HepG2 (cell line): Measurements from ENCODE around the gene EARS2. TPM values are rescaled to one million over a fixed set of nuclear protein-coding genes. Genes with fewer than 3 reads are reported as not detected.
A peak's percentile ranks its signal among the peaks of the same experiment; 100 is the strongest.

Source experiments
- CREB3 ChIP-seq: sonication (generic); formaldehyde crosslinking; IDR thresholded peaks from 2 replicates; pipeline ENCODE4 v1.5.0; 2020; ENCODE audit warnings: missing genetic modification reagents
- ETV5 ChIP-seq: IDR thresholded peaks from 2 replicates; pipeline ENCODE4 v1.6.1; 2018; ENCODE audit warnings: missing biosample characterization, missing genetic modification reagents, inconsistent platforms, borderline replicate concordance
- FOXO1 ChIP-seq: sonication (generic); formaldehyde crosslinking; IDR thresholded peaks from 2 replicates; pipeline ENCODE4 v1.4.0; 2020; ENCODE audit warnings: missing genetic modification reagents
- HOXD1 ChIP-seq: sonication (generic); formaldehyde crosslinking; IDR thresholded peaks from 2 replicates; pipeline ENCODE4 v1.5.0; 2020; ENCODE audit warnings: missing genetic modification reagents
- KLF11 ChIP-seq: IDR thresholded peaks from 2 replicates; pipeline ENCODE4 v1.6.1; 2016; ENCODE audit warnings: missing compliant biosample characterization
- KLF16 ChIP-seq, 2 experiments: sonication (generic) in 1 of 2; formaldehyde crosslinking in 1 of 2; IDR thresholded peaks; 2 replicates each; pipeline versions ENCODE4 v1.6.1 to v1.8.0; 2016 to 2023; ENCODE audit warnings: missing genetic modification reagents in 2 of 2, missing compliant biosample characterization in 1 of 2
- PCBP1 ChIP-seq: fragments of 200-400 bp; formaldehyde crosslinking; IDR thresholded peaks from 2 replicates; pipeline ENCODE4 v1.6.1; 2017; ENCODE audit warnings: mild to moderate bottlenecking, low read depth, low read length, borderline replicate concordance
- POGZ ChIP-seq: sonication (generic); formaldehyde crosslinking; IDR thresholded peaks from 2 replicates; pipeline ENCODE4 v1.4.0; 2020; ENCODE audit warnings: mild to moderate bottlenecking, missing genetic modification reagents
- RARG ChIP-seq: sonication (generic); formaldehyde crosslinking; IDR thresholded peaks from 2 replicates; pipeline ENCODE4 v1.4.0; 2020; ENCODE audit warnings: low read depth, mild to moderate bottlenecking, missing genetic modification reagents
- RBM39 ChIP-seq: fragments of 200-400 bp; formaldehyde crosslinking; IDR thresholded peaks from one replicate; pipeline ENCODE4 v1.6.1; 2018; ENCODE audit warnings: antibody characterized with exemption, mild to moderate bottlenecking, low read depth, low read length; ENCODE audit not compliant: poor library complexity, severe bottlenecking
- REST ChIP-seq, 2 experiments: IDR thresholded peaks; 2 replicates each; pipeline ENCODE4 v1.6.1; 2011 to 2012; ENCODE audit warnings: low read length in 2 of 2, borderline replicate concordance in 1 of 2, low read depth in 1 of 2, mild to moderate bottlenecking in 1 of 2, moderate library complexity in 1 of 2
- THAP8 ChIP-seq: sonication (generic); formaldehyde crosslinking; IDR thresholded peaks from 2 replicates; pipeline ENCODE4 v1.5.1; 2020; ENCODE audit warnings: missing genetic modification reagents, mild to moderate bottlenecking, borderline replicate concordance
- YEATS4 ChIP-seq: sonication (generic); formaldehyde crosslinking; IDR thresholded peaks from 2 replicates; pipeline ENCODE4 v1.4.0; 2020; ENCODE audit warnings: missing genetic modification reagents, borderline replicate concordance
- ZBTB46 ChIP-seq: sonication (generic); formaldehyde crosslinking; IDR thresholded peaks from 2 replicates; pipeline ENCODE4 v1.4.0; 2020; ENCODE audit warnings: mild to moderate bottlenecking, missing genetic modification reagents, borderline replicate concordance
- ZFAT ChIP-seq: sonication (generic); formaldehyde crosslinking; conservative IDR thresholded peaks from 2 replicates; pipeline ENCODE4 v1.8.1; 2023; ENCODE audit warnings: missing genetic modification reagents, inconsistent platforms
- ZFP36L1 ChIP-seq: sonication (generic); formaldehyde crosslinking; IDR thresholded peaks from 2 replicates; pipeline ENCODE4 v1.8.0; 2022; ENCODE audit warnings: mild to moderate bottlenecking, missing genetic modification reagents, moderate library complexity
- ZNF12 ChIP-seq: sonication (generic); formaldehyde crosslinking; IDR thresholded peaks from 2 replicates; pipeline ENCODE4 v1.5.0; 2020; ENCODE audit warnings: missing genetic modification reagents
- ZNF441 ChIP-seq: sonication (generic); formaldehyde crosslinking; IDR thresholded peaks from 2 replicates; pipeline ENCODE4 v1.7.0; 2021; ENCODE audit warnings: missing genetic modification reagents, borderline replicate concordance
- ZNF547 ChIP-seq: sonication (generic); formaldehyde crosslinking; IDR thresholded peaks from 2 replicates; pipeline ENCODE4 v1.5.1; 2020; ENCODE audit warnings: mild to moderate bottlenecking, missing genetic modification reagents
- ZSCAN30 ChIP-seq: sonication (generic); formaldehyde crosslinking; IDR thresholded peaks from 2 replicates; pipeline ENCODE4 v1.5.0; 2020; ENCODE audit warnings: mild to moderate bottlenecking, missing genetic modification reagents
- polyA plus RNA-seq, 8 experiments: library from polyadenylated mRNA; depleted of rRNA in 3 of 8; stranded (reverse) in 7 of 8; unstranded in 1 of 8; fragments of >200 nt; fragmentation: Illumina TruSeq in 4 of 8; extraction: Trizol in 4 of 8; gene quantifications; 2 replicates each; pipeline versions ENCODE4 v1.2.1 to v1.2.3, GENCODE V29; 2011 to 2016; ENCODE audit warnings: low read depth in 4 of 8, missing spikeins in 1 of 8, mixed read lengths in 1 of 8; ENCODE audit not compliant: insufficient read depth in 1 of 8
- total RNA-seq, 5 experiments: library from RNA; depleted of rRNA; stranded (reverse); fragments of >200 nt; fragmentation: Illumina TruSeq; extraction: Trizol; gene quantifications; 2 replicates each; pipeline ENCODE4 v1.2.3, GENCODE V29; 2016; ENCODE audit warnings: low read depth in 1 of 5

EARS2 gene
- total and polyA plus RNA-seq, 2 of the 13 experiments (the other 11 are each of a cell fraction or from before 2014, with no cell fraction given): 49.4 to 80.4 TPM

GRCh38 chr16:23510164-23510914, 46.8 kb downstream of the EARS2 start, which contains the start of gene GGA2 (continued):
- TF ChIP-seq CREB3 (CRISPR knock-in tag): peak; percentile 97
- TF ChIP-seq ETV5 (CRISPR knock-in tag): peak; percentile 66
- TF ChIP-seq REST (IDR thresholded peaks at IDR 0.05; ENCODE audit: borderline replicate concordance in 1 of 2, low read depth in 1 of 2, low read length in 2 of 2): peak in 1 of 2 experiments; percentile 56; a peak in 1 of 4 replicates
- peak; percentile 90; the same call in 1 of the 2 replicates for TF ChIP-seq ZBTB46 (CRISPR knock-in tag)
- TF ChIP-seq FOXO1 (CRISPR knock-in tag): peak; percentile 87
- peak; percentile 83; the same call in 1 of the 2 replicates for TF ChIP-seq ZFAT (CRISPR knock-in tag)
- peak; percentile 98 for TF ChIP-seq ZNF547 (CRISPR knock-in tag)
- peak; percentile 92 for TF ChIP-seq ZNF441 (CRISPR knock-in tag)
- TF ChIP-seq YEATS4 (CRISPR knock-in tag): peak; percentile 99
- TF ChIP-seq ZSCAN30: no peak; the same call in 1 of the 2 replicates
- no peak for TF ChIP-seq THAP8 (CRISPR knock-in tag)
- peak; percentile 99 for TF ChIP-seq RBM39
- peak in 1 of 2 experiments; percentile 95; a peak in 2 of 4 replicates for TF ChIP-seq KLF16 (CRISPR knock-in tag; IDR thresholded peaks at IDR 0.05)
- peak; percentile 98 for TF ChIP-seq HOXD1 (CRISPR knock-in tag)
- peak; percentile 66 for TF ChIP-seq ZNF12 (CRISPR knock-in tag)
- peak; percentile 59; the same call in 1 of the 2 replicates for TF ChIP-seq PCBP1
- peak; percentile 73 for TF ChIP-seq ZFP36L1 (CRISPR knock-in tag)
- peak; percentile 91 for TF ChIP-seq POGZ (CRISPR knock-in tag)
- no peak for TF ChIP-seq KLF11 (CRISPR knock-in tag)
- 0 out of 2 replicates have a peak, but pooled peaks have one; percentile 23 for TF ChIP-seq RARG (CRISPR knock-in tag)
